GM10266 (cell line): Measurements from ENCODE around the gene ATP2B2.

Experiments
- DNase-seq: peaks from one replicate; pipeline ENCODE4 v3.0.0; 2012; ENCODE audit errors: extremely low spot score
- CTCF ChIP-seq: IDR thresholded peaks from 2 replicates; pipeline ENCODE4 v1.5.1; 2012; ENCODE audit warnings: mild to moderate bottlenecking, low read depth; ENCODE audit not compliant: control insufficient read depth, insufficient read depth; ENCODE audit errors: missing control alignments

ATP2B2 gene

GRCh38 chr3:10467904-10468612, 37.3 kb downstream of the ATP2B2 start:
- DNase-seq, result no peak
- TF ChIP-seq CTCF, result no peak

- DNase-seq, result no peak
- no peak for TF ChIP-seq CTCF
Measured at GRCh38 chr3:10467204-10467603, 38.2 kb downstream of the ATP2B2 start.

GRCh38 chr3:10466186-10466585, 39.2 kb downstream of the ATP2B2 start:
- no peak for DNase-seq
- TF ChIP-seq CTCF, result no peak

- DNase-seq, result no peak
- TF ChIP-seq CTCF, result no peak
Measured at GRCh38 chr3:10465161-10465560, 40.2 kb downstream of the ATP2B2 start.

- DNase-seq, result no peak
- TF ChIP-seq CTCF, result no peak
Measured at GRCh38 chr3:10463533-10464434, 41.6 kb downstream of the ATP2B2 start.

GRCh38 chr3:10462641-10463532, 42.5 kb downstream of the ATP2B2 start:
- TF ChIP-seq CTCF, result no peak
- DNase-seq, result no peak
